GM19025 (cell line): ENCODE results near the gene TGFB1.

ENCODE experiments used
- ATAC-seq: cut with Tn5 transposase; IDR thresholded peaks from one replicate; pipeline ENCODE4 v1.9.1; 2021; ENCODE audit warnings: mild to moderate bottlenecking, low read depth, moderate library complexity; ENCODE audit not compliant: unreplicated experiment

TGFB1 gene

DNA sequence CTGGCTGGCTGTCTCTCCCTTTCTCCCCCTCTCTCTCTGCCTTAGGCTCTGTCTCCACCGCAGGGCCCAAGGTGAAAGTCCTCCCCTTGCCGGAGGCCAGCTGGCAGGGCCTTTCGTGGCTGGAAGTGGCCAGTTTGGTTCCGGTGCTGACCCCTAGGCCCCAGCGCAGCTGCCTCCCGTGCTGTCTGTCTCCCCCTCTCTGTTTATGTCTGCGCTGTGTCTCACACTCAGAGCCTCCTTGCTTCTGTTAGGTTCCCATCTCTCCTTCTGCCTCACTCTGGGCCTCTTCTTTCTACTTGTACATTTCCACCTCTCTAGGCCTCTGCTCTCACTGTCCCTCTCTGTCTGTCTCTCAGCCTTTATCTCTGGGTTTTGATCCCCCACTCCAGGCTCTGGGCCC lies 30.7 kb downstream of the TGFB1 start:
- no peak for ATAC-seq

DNA sequence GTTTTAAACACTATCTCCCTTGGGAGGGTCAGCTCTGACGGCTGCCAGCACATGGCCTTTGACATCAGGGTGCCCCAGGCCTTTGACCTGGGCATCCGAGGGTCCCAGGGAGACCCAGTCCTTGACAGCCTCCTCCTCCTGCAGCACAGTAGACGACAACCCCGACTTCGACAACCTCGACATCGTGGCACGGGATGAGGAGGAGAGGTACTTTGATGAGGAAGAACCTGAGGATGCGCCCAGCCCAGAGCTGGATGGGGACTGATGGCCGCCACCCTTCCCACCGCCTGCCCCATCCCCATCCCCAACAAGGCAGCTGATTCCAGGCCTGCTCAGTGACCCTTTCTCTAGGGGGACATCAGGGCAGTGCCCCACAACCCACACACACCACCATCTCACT lies 31.3 kb downstream of the TGFB1 start:
- ATAC-seq, result no peak

DNA sequence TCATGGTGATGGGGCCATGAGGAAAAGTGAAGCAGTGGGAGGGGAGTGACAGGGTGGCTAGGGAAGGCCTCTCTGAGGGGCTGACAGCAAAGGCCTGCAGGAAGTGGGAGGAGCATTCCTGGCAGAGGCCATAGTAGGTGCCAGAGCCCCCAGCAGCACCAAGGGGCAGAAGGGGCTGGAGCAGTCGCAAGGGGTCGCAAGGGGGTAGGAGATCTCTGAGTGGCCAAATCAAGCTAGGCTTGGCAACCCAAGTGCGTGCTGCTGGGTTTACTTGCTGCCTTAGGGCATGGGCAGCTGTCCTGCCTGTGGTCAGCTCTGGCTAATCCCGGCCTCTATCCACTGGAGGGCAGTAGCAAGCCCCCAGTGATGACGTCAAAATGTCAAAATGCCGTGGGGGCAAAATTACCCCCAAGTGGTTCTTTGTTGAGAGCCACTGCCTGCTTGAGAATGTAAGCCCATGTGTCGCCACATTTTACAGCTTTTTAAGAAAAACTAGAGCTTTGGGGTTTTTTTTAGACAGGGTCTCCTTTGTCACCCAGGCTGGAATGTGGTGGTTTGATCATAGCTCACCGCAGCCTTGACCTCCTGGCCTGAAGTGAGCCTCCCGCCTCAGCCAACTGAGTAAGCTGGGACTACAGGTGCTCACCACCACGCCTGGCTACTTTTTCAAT lies 32.0 kb downstream of the TGFB1 start:
- no peak for ATAC-seq

DNA sequence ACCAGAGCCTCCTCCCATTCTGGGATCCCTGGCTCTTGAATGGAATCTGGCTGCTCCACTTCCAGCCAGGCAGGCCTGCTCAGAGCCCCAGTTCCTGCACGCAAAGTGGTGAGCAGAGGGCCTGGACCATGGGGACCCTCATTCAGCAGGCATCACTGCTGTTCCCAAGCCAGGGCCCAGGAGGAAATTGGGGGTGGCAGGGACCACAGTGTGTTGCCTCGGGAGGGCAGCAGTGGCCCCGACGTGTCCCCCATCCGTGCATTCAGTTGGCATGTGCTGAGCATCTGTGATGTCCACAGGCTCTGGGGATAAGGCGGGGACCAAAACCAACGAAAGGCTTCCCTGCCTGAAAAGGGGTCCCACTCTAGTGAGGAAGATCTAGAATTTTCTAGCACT lies 32.5 kb downstream of the TGFB1 start:
- ATAC-seq, result no peak

DNA sequence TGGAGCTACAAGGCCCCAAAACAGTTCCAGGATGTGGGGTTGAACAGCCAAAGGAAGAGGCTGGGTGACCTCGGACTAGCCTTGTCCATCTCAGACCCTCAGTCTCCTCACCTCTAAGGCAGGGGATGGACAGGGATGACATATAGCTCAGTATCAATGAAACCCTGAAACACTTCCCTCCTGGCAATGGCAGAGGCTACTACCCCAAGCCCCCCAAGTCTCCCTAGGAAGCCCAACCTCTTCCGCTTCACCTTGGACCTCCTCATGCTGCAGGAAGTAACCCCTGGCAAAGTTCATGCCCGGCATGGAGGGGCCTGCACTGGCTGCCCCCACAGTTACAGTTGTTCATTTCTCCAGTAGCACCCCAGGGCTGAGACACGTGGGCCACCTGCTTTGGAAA lies 33.2 kb downstream of the TGFB1 start:
- ATAC-seq, result no peak

DNA sequence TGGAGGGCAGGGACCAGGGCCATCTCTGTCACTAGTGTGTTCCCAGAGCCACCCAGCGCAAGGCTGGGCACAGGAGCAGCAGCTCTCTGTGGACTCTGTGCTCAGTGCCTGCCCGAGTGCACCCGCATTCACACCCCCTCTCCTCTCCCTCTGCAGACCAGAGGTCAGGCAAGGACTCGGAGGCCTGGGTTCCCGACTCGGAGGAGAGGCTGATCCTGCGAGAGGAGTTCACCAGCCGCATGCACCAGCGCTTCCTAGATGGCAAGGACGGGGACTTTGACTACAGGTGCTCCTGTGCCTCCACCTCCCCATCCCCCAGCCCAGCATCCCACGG lies 33.6 kb downstream of the TGFB1 start:
- ATAC-seq, result no peak

DNA sequence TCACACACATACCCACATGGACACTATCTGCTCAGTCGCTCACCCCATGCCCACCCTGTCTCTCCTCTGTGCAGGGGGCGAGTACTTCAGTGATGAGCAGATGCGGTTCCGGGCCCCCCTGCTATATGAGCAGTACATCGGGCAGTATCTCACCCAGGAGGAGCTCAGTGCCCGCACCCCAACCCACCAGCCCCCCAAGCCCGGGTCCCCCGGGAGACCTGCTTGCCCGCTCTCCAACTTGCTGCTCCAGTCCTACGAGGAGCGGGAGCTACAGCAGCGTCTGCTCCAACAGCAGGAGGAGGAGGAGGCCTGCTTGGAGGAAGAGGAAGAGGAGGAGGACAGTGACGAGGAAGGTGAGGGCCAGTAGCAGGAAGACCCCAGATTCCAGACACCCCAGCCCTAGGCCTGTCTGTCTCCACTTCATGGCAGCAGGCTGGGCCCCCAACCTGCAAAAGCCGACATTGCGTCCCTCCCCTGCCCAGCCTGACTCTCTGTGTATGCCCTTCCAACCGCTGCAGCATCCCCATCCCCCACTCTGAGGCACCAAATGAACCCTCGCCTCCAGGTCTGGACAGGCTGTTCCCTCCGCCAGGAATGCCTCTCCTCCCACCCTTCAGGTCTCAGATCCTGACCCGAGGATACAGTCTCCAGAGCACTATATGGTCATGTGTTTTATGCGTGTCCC lies 34.1 kb downstream of the TGFB1 start:
- ATAC-seq, result no peak

DNA sequence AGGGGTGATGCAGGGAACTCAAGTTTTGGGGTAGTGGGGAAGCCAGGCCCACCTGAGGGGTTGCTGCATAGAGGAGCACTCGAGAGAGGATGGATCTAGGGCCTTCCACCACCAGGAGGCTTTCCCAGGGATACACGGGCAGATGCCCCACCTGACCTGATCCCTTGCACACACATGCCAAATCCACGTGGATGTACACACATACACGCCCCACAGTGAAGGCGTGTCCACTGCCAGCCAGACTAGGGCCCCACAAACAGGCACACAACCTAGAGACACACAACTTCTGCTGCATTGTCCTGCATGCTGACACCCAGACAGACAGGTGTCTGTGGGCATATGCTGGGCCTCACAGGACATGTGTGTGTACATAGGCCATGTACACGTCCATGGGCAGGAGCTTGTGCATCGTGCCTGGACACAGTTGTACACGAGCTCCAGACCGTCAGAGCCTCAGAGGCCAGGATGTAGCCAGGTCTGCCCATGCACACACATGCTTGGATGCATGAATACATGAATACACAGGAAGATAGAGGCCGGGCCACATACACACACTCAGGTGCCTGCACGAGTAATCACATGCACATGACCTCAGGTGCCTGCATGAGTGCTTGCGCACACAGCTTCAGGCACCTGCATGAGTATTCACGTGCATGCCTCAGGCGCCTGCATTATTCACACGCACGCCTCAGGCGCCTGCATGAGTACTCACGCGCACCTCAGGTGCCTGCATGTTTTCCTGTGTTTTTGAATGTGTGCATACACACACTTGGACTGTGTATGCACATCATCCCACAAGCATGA lies 34.8 kb downstream of the TGFB1 start:
- ATAC-seq, result no peak

DNA sequence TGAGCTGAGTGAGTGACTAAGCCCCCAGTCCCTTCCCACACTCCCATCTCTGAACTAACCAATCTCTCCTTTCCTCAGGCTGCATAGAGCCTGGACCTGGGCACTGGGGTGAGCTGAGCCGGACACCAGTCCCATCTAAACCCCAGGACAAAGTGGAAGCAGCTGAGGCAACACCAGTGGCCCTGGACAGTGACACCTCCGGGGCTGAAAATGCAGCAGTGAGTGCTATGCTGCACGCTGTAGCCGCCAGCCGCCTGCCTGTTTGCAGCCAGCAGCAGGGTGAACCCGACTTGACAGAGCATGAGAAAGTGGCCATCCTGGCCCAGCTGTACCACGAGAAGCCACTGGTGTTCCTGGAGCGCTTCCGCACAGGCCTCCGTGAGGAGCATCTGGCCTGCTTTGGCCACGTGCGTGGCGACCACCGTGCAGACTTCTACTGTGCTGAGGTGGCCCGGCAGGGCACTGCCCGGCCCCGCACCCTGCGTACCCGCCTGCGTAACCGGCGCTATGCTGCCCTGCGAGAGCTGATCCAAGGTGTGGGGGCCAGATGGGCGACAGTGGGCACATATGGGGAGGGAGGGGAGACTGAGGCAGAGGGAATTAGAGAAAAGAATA lies 37.3 kb downstream of the TGFB1 start:
- ATAC-seq, result no peak

DNA sequence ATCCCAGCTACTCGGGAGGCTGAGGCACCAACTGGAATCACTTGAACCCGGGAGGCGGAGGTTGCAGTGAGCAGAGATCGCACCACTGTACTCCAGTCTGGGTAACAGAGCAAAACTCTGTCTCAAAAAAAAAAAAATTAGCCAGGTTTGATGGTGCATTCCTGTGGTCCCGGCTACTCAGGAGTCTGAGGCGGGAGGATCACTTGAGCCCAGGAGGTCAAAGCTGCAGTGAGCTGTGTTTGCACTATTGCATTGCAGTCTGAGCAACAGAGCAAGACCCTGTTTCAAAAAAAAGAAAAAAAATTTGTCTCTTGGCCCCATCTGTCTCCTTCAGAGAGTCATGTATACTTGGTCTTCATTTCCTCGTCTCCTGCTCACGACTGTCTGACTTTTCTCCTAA lies 42.1 kb downstream of the TGFB1 start:
- no peak for ATAC-seq

DNA sequence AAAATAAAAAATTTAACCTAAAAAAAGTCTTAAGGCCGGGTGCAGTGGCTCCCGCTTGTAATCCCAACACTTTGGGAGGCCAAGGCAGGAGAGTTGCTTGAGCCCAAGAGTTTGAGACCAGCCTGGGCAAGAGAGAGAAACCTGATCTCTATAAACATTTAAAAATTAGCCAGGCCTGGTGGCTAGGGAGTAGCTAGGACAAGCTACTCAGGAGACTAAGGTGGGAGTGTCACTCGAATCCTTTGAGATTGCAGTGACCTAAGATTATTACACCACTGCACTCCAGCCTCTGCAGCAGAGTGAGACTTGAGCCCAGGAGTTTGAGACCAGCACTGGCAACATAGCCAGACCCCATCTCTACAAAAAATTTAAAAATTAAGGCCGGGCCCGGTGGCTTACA lies 42.6 kb downstream of the TGFB1 start:
- ATAC-seq, result no peak

DNA sequence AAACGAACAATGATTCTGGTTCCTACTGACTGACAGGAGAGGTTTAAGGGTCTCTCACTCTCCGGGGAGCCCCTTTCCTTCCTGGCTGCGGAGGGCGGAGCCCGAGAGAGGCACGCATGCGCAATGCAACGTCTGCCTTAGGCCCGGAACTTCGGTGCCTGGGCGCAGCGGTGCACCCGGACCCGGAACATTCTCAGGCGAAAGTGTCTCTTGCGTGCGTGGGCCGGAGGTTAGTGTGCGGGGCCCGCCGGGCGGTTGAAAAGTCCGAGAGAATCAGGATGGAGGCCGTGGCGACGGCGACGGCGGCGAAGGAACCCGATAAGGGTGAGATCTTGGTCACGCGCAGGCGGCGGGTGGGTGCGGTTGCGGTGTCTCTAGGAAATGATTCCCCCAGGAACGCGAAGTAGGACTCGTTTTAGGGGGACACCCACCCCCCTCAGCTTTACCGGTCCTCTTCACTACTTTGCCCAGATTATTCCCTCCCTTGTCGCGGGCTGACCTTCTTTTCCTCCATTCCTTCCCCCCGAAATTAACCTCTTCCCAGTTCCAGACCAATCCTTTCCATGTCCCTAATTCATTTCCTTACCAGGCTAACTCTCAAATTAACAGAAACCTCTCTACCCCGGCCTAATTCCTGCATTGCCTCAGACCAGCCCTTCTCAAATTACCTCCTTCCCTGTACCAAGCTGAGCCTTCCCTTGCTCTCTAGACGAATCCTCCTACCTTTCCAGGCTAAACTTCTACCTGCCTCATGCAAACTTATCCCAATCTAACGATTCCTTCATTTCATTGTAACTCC lies 43.5 kb downstream of the TGFB1 start, which contains the start of gene CCDC97:
Gene CCDC97 (plus strand): TSS at position 140 of the 799 bp plus-strand sequence. CDS start 139 bp downstream, at position 279.
- ATAC-seq, result peak; percentile 70

DNA sequence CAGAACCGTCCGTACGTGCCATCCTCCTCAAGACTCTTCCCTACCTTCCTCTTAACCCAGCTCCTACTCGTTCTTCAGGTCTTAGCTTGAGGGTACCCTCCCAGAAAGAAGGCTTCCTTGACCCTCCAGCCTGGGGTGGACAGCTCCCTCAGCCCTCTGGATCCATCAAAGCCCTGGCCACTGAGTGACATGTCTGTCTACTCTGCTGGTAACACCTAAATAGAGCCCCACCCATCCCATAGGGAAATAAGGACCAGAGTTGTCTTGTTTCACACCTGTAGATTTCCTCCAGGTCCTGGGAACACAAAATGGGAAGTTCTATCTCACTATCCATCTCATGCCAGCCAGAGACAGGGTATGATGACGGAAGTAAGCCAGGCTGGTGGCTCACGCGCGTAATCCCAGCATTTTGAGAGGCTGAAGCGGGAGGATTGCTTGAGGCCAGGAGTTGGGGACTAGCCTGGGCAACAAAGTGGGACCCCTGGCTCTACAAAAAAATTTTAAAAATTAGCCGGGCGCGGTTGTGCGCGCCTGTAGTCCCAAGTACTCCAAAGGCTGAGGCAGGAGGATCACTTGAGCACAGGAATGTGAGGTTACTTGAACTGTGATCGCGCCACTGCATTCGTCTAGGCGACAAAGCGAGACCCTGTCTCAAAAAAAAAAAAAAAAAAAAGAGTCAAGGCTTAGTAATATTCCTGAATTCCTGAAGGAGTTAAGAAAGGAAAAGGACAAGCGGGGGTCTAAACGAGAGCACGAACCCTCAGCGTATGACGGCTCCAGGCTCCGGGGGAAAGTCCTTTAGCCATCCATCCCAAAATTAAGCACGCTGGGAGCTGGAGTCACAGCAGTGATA lies 44.3 kb downstream of the TGFB1 start:
- no peak for ATAC-seq

DNA sequence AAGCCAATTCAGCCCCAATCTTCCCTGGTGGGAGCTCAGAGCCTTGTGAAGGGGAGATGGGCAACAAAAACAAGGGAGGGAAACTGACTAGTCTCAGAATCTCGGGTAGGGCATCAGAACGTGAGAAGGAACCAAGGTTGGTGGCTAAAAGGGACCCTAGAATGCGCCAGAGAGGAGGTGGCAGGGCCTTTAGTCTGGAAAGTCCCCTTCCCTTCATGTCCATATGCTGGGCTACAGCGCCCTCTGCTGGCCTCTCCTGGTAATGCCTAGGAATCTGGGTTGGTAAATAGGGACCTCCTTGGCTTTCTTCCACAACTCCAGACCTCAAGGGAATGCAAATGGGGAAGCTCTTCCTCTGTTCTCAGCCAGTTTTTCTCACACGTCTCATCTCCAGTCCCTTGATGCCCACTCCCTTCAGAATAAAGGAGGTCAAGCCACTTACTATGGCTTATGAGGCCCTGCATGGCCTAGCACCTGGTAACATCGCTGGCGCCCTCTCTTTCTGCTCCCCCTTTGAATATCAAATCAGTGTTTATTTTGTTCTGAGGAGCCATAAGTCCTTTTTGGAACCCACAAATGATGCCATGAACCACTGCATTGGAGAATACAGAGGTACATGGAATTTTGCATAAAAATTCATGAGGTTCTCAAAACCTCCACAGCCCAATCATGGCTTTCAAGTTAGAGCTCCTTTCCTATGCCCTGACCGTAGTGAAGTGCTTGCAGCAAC lies 45.1 kb downstream of the TGFB1 start:
- ATAC-seq, result no peak

DNA sequence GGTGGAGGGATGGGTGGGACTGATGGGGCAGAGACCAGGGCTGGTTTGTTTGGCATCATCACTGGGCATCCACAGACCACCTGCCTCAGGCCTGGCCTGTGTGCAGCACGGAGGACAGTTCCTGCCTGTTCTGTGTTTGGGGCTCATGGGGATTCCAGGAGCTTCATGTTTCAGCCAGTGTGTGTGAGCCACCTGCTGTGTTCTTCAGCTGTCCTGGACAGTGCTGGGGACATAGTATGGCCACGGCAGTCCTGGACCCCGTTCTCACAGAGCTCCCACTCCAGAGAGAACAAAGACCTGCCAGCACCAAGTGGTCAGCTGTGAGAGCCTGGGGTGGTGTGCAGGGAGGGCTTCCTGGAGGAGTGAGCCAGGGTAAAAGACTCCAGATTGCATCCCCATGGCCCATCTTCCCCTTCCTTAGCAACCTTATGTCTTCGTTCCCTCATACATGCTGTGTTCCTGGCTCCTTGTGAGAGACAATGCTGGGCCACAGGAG lies 45.7 kb downstream of the TGFB1 start:
- ATAC-seq, result no peak

DNA sequence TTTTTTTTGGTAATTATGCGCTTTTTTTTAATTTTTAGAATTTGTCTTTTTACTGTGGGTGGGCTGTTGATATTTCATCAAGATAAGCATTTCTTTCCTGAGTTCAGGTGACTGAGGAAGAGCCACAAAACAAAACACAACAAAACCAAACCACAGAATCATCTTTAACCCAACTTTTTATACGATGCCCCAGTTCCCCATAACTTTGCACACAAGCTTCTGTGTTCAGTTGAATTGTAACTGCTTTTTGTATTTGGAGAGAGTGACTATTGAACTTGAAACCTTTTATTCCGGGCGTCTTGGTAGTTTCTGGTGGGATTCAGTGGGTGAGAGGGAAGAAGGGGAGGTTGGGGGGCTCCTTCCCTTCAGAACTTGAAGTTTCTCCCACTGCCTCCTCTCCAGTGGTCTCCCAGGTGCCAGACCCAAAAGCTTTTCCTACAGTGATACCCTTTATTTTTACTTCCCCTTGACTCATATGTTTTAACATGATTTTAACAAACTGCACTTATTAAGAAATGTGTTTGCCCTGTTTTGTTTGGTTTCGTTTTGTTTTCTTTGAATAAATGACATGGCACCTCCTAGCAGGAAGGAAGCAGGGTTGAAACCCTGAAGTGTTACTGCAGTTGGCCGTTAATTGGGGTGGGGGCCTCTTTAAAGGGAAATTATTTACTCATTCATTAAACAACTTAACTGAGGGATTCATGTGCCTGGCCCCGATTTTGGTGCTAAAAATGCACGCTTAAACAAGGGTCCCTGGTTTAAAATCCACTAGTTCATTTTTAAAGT lies 46.4 kb downstream of the TGFB1 start:
- ATAC-seq, result no peak

DNA sequence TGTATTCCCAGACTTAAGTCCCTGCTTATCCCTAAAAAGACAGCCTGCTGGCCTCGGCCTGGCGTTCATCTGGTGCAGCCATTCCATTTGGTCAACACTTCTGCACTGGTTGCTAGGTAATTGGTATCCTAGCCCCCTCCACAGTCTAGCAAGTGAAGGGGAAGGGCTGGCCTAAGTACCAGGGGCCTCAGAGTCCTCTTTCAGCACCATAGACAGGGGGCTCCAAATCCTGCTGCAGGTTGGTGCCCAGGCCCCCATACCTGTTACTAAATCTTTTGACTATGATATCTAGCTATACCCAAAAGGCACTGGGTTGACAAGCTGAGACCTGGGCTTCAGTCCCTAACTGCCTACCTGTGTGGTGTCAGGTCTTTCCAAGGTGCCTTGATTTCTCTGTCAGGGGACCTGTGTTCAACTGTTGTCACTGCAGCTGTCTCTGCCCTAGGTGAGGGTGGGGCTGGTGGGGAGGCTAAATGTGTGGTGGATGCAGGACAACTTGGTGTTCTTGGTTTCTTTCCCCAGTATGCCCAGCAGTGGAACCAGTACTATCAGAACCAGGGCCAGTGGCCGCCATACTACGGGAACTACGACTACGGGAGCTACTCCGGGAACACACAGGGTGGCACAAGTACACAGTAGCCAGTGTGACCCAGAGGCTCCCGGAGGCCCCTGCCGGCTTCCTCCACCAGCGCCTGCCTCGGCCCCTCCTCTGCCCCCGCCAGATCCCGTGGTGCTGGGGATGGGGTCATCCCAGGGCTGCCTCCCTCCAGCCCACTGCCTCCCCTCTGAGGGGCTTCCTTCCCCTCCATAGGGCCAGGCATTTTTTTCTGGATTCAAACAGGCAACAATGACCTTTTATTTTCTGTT lies 47.6 kb downstream of the TGFB1 start:
- ATAC-seq, result no peak
